ENCODE data around the gene FOXA1.

The FOXA1 gene

GRCh38 chr14:37592482-37593408 is 2.3 kb downstream of the FOXA1 start:
- peak overlapping the region; percentile 75 for H3K23ac ChIP-seq (ENCODE audit: low read length)
- H3K79me2 ChIP-seq (ENCODE audit: control insufficient read depth, insufficient read depth, low read length): no peaks in the 10 kb centered on the region
- no peak overlapping the region for H3K4me2 ChIP-seq (ENCODE audit: low read length)
- H2AK5ac ChIP-seq (ENCODE audit: low read length): no peak overlapping the region
- no peak overlapping the region for H2BK120ac ChIP-seq (ENCODE audit: low read depth, low read length)
- no peak overlapping the region for H3K4me3 ChIP-seq (ENCODE audit: low read length)
- no peak overlapping the region for H2BK15ac ChIP-seq (replicated peaks; ENCODE audit: low read depth)
- no peak overlapping the region for H3K18ac ChIP-seq (ENCODE audit: low read length)
- DNase-seq: no peak
- H4K5ac ChIP-seq (ENCODE audit: low read length): no peak overlapping the region
- no peak overlapping the region for H4K8ac ChIP-seq (ENCODE audit: low read depth, low read length)
- H3K79me1 ChIP-seq (ENCODE audit: low read length): no peaks in the 10 kb centered on the region
- no peak overlapping the region for H3K56ac ChIP-seq (ENCODE audit: low read length)
- H3K4me1 ChIP-seq (ENCODE audit: control insufficient read depth, low read depth, low read length): peaks cover 2% of the 10 kb centered on the region
- H3K9ac ChIP-seq (ENCODE audit: low read length): no peak overlapping the region
- no peak overlapping the region for H2BK5ac ChIP-seq (ENCODE audit: low read length)
- no peak overlapping the region for H3K27ac ChIP-seq (ENCODE audit: low read depth, low read length)
- no CpG with 5 or more reads among the region's 42 CpGs for WGBS (ENCODE audit: extremely low coverage, insufficient coverage, low lambda C conversion rate)
- peaks cover 33% of the 10 kb centered on the region for H3K27me3 ChIP-seq (ENCODE audit: insufficient read depth, low read length, poor library complexity)
- H3K4ac ChIP-seq (ENCODE audit: low read depth, low read length): no peak overlapping the region
- H3K36me3 ChIP-seq (ENCODE audit: control insufficient read depth, insufficient read depth, low read length): no peaks in the 10 kb centered on the region

DNA sequence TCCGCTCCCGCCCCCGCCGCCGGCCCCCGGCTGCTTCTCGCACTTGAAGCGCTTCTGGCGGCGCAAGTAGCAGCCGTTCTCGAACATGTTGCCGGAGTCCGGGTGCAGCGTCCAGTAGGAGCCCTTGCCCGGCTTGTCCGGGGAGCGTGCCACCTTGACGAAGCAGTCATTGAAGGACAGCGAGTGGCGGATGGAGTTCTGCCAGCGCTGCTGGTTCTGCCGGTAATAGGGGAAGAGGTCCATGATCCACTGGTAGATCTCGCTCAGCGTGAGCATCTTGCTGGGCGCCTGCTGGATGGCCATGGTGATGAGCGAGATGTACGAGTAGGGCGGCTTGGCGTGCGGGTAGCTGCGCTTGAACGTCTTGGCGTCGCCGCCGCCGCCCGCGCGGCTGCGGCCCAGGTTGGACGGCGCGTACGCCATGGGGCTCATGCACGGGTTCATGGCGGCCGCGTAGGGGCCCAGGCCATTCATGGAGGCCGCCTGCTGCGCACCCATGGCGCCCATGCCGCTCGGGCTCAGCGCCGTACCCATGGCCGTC is 3.0 kb downstream of the FOXA1 start:
- Histone ChIP-seq H3K36me3 (ENCODE audit: control insufficient read depth, insufficient read depth, low read length) (no peaks in the 10 kb centered on the region), H3K4ac (ENCODE audit: low read depth, low read length) (no peak overlapping the region), H3K9ac (ENCODE audit: low read length) (no peak overlapping the region), H3K4me1 (ENCODE audit: control insufficient read depth, low read depth, low read length) (peaks cover 2% of the 10 kb centered on the region), H2BK120ac (ENCODE audit: low read depth, low read length) (no peak overlapping the region), H2AK5ac (ENCODE audit: low read length) (no peak overlapping the region), H2BK15ac (replicated peaks; ENCODE audit: low read depth) (no peak overlapping the region), H3K79me1 (ENCODE audit: low read length) (no peaks in the 10 kb centered on the region), H3K23ac (ENCODE audit: low read length) (peak overlapping the region; percentile 75), H4K8ac (ENCODE audit: low read depth, low read length) (no peak overlapping the region), H3K27ac (ENCODE audit: low read depth, low read length) (no peak overlapping the region), H4K5ac (ENCODE audit: low read length) (no peak overlapping the region), H3K4me2 (ENCODE audit: low read length) (peak overlapping the region; percentile 12), H3K56ac (ENCODE audit: low read length) (no peak overlapping the region), H3K4me3 (ENCODE audit: low read length) (no peak overlapping the region), H2BK5ac (ENCODE audit: low read length) (no peak overlapping the region), H3K27me3 (ENCODE audit: insufficient read depth, low read length, poor library complexity) (peaks cover 26% of the 10 kb centered on the region), H3K18ac (ENCODE audit: low read length) (no peak overlapping the region), H3K79me2 (ENCODE audit: control insufficient read depth, insufficient read depth, low read length) (no peaks in the 10 kb centered on the region)
- WGBS (ENCODE audit: extremely low coverage, insufficient coverage, low lambda C conversion rate): no CpG with 5 or more reads among the region's 58 CpGs
- peak; percentile 42 for DNase-seq

DNA sequence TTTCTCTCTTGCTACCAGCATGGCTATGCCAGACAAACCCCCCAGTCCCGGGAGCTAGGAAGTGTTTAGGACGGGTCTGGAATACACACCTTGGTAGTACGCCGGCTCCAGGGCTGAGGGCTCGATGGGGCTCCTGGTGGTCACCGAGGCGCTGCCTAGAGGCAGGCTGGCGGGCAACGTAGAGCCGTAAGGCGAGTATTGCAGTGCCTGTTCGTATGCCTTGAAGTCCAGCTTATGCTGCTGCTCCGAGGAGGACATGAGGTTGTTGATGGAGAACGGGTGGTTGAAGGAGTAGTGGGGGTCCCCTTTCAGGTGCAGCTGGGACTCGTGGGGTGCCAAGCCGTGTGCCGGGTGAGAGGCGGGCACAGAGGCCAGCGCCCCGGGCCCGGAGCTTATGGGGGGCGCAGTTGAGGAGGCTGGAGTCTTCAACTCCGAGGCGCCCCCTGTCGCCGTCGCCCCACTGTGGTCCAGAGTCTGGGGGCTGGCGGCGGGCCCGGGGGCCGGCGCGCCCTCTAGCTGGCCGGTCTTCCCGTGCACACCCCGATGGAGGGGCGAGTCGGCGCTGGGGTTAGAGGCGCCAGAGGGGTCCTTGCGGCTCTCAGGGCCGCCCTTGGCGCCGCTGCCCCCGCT is 3.6 kb downstream of the FOXA1 start:
- Histone ChIP-seq H2BK120ac (ENCODE audit: low read depth, low read length) (no peak overlapping the region), H2BK15ac (replicated peaks; ENCODE audit: low read depth) (no peak overlapping the region), H3K23ac (ENCODE audit: low read length) (no peak overlapping the region), H3K79me2 (ENCODE audit: control insufficient read depth, insufficient read depth, low read length) (no peaks in the 10 kb centered on the region), H3K79me1 (ENCODE audit: low read length) (no peaks in the 10 kb centered on the region), H3K27ac (ENCODE audit: low read depth, low read length) (no peak overlapping the region), H3K9ac (ENCODE audit: low read length) (no peak overlapping the region), H3K4ac (ENCODE audit: low read depth, low read length) (no peak overlapping the region), H3K18ac (ENCODE audit: low read length) (no peak overlapping the region), H3K36me3 (ENCODE audit: control insufficient read depth, insufficient read depth, low read length) (no peaks in the 10 kb centered on the region), H4K5ac (ENCODE audit: low read length) (no peak overlapping the region), H3K56ac (ENCODE audit: low read length) (no peak overlapping the region), H2BK5ac (ENCODE audit: low read length) (no peak overlapping the region), H3K4me3 (ENCODE audit: low read length) (no peak overlapping the region), H3K4me1 (ENCODE audit: control insufficient read depth, low read depth, low read length) (peaks cover 2% of the 10 kb centered on the region), H3K27me3 (ENCODE audit: insufficient read depth, low read length, poor library complexity) (peaks cover 23% of the 10 kb centered on the region), H4K8ac (ENCODE audit: low read depth, low read length) (no peak overlapping the region), H3K4me2 (ENCODE audit: low read length) (peak overlapping the region; percentile 12), H2AK5ac (ENCODE audit: low read length) (no peak overlapping the region)
- no CpG with 5 or more reads among the region's 45 CpGs for WGBS (ENCODE audit: extremely low coverage, insufficient coverage, low lambda C conversion rate)
- DNase-seq: peak; percentile 90

- H2AK5ac ChIP-seq (ENCODE audit: low read length): no peak overlapping the region
- H3K79me1 ChIP-seq (ENCODE audit: low read length): no peaks in the 10 kb centered on the region
- H4K5ac ChIP-seq (ENCODE audit: low read length): no peak overlapping the region
- no CpG with 5 or more reads among the region's 4 CpGs for WGBS (ENCODE audit: extremely low coverage, insufficient coverage, low lambda C conversion rate)
- peaks cover 2% of the 10 kb centered on the region for H3K4me1 ChIP-seq (ENCODE audit: control insufficient read depth, low read depth, low read length)
- no peak for DNase-seq
- no peak overlapping the region for H2BK120ac ChIP-seq (ENCODE audit: low read depth, low read length)
- H3K9ac ChIP-seq (ENCODE audit: low read length): no peak overlapping the region
- no peak overlapping the region for H2BK5ac ChIP-seq (ENCODE audit: low read length)
- H4K8ac ChIP-seq (ENCODE audit: low read depth, low read length): no peak overlapping the region
- H3K18ac ChIP-seq (ENCODE audit: low read length): no peak overlapping the region
- H3K23ac ChIP-seq (ENCODE audit: low read length): no peak overlapping the region
- H2BK15ac ChIP-seq (replicated peaks; ENCODE audit: low read depth): no peak overlapping the region
- peaks cover 23% of the 10 kb centered on the region for H3K27me3 ChIP-seq (ENCODE audit: insufficient read depth, low read length, poor library complexity)
- no peak overlapping the region for H3K4ac ChIP-seq (ENCODE audit: low read depth, low read length)
- no peaks in the 10 kb centered on the region for H3K79me2 ChIP-seq (ENCODE audit: control insufficient read depth, insufficient read depth, low read length)
- no peak overlapping the region for H3K4me3 ChIP-seq (ENCODE audit: low read length)
- no peak overlapping the region for H3K4me2 ChIP-seq (ENCODE audit: low read length)
- no peak overlapping the region for H3K56ac ChIP-seq (ENCODE audit: low read length)
- no peaks in the 10 kb centered on the region for H3K36me3 ChIP-seq (ENCODE audit: control insufficient read depth, insufficient read depth, low read length)
- H3K27ac ChIP-seq (ENCODE audit: low read depth, low read length): no peak overlapping the region
These were observed 4.5 kb downstream of the FOXA1 start for GRCh38 chr14:37590428-37591139.

- H2BK15ac ChIP-seq (replicated peaks; ENCODE audit: low read depth): no peak overlapping the region
- no peak overlapping the region for H2BK120ac ChIP-seq (ENCODE audit: low read depth, low read length)
- peaks cover 2% of the 10 kb centered on the region for H3K4me1 ChIP-seq (ENCODE audit: control insufficient read depth, low read depth, low read length)
- H3K4me3 ChIP-seq (ENCODE audit: low read length): no peak overlapping the region
- H3K23ac ChIP-seq (ENCODE audit: low read length): no peak overlapping the region
- no peaks in the 10 kb centered on the region for H3K79me2 ChIP-seq (ENCODE audit: control insufficient read depth, insufficient read depth, low read length)
- H2BK5ac ChIP-seq (ENCODE audit: low read length): no peak overlapping the region
- no peak overlapping the region for H3K9ac ChIP-seq (ENCODE audit: low read length)
- H3K4me2 ChIP-seq (ENCODE audit: low read length): no peak overlapping the region
- H4K8ac ChIP-seq (ENCODE audit: low read depth, low read length): no peak overlapping the region
- no peak overlapping the region for H3K27ac ChIP-seq (ENCODE audit: low read depth, low read length)
- H3K79me1 ChIP-seq (ENCODE audit: low read length): no peaks in the 10 kb centered on the region
- peaks cover 28% of the 10 kb centered on the region for H3K27me3 ChIP-seq (ENCODE audit: insufficient read depth, low read length, poor library complexity)
- no peak overlapping the region for H3K4ac ChIP-seq (ENCODE audit: low read depth, low read length)
- no peak for DNase-seq
- no peak overlapping the region for H2AK5ac ChIP-seq (ENCODE audit: low read length)
- no peak overlapping the region for H3K18ac ChIP-seq (ENCODE audit: low read length)
- WGBS (ENCODE audit: extremely low coverage, insufficient coverage, low lambda C conversion rate): no CpG with 5 or more reads among the region's 6 CpGs
- H3K56ac ChIP-seq (ENCODE audit: low read length): no peak overlapping the region
- no peaks in the 10 kb centered on the region for H3K36me3 ChIP-seq (ENCODE audit: control insufficient read depth, insufficient read depth, low read length)
- no peak overlapping the region for H4K5ac ChIP-seq (ENCODE audit: low read length)
These were observed 5.2 kb downstream of the FOXA1 start for GRCh38 chr14:37589715-37590427.
